PFSK-1 (cell line): Measurements from ENCODE around the gene C9orf72.

ENCODE experiments used
- FOXP2 ChIP-seq: optimal IDR thresholded peaks from 2 replicates; pipeline ENCODE3; 2011; ENCODE audit warnings: borderline replicate concordance, control low read depth, inconsistent platforms; ENCODE audit not compliant: insufficient read depth; ENCODE audit errors: extremely low read length, extremely low read depth
- POLR2AphosphoS5 ChIP-seq: IDR thresholded peaks from 2 replicates; pipeline ENCODE4 v1.6.1; 2012; ENCODE audit warnings: low read depth, mild to moderate bottlenecking, control low read depth, low read length, moderate library complexity
- REST ChIP-seq, 2 experiments: IDR thresholded peaks; 2 replicates each; pipeline versions ENCODE4 v1.6.1 to v1.8.0; 2011 to 2012; ENCODE audit warnings: low read depth in 2 of 2, low read length in 2 of 2, control low read depth in 1 of 2, inconsistent platforms in 1 of 2, mild to moderate bottlenecking in 1 of 2, moderate library complexity in 1 of 2; ENCODE audit not compliant: insufficient read depth in 1 of 2
- SIN3A ChIP-seq: IDR thresholded peaks from 2 replicates; pipeline ENCODE4 v1.6.1; 2012; ENCODE audit warnings: mild to moderate bottlenecking, low read length, moderate library complexity, borderline replicate concordance; ENCODE audit not compliant: insufficient read depth
- TAF1 ChIP-seq: IDR thresholded peaks from 2 replicates; pipeline ENCODE4 v1.6.1; 2012; ENCODE audit warnings: low read length, control low read depth, borderline replicate concordance; ENCODE audit not compliant: insufficient read depth

C9orf72 gene

GRCh38 chr9:27524236-27524635 lies 49.0 kb downstream of the C9orf72 start, which contains the start of gene IFNK:
Gene IFNK, plus strand, starts transcription at chr9:27524290. Its CDS starts 47 bp downstream, at chr9:27524337.
- TF ChIP-seq SIN3A (no peak), REST (IDR thresholded peaks at IDR 0.05; ENCODE audit: insufficient read depth in 1 of 2, low read depth in 2 of 2, low read length in 2 of 2) (no peak), FOXP2 (no peak), TAF1 (no peak), POLR2AphosphoS5 (no peak)

- TF ChIP-seq SIN3A (no peak), FOXP2 (no peak), TAF1 (no peak), REST (IDR thresholded peaks at IDR 0.05; ENCODE audit: insufficient read depth in 1 of 2, low read depth in 2 of 2, low read length in 2 of 2) (no peak), POLR2AphosphoS5 (no peak)
Observed at GRCh38 chr9:27523141-27523540, 50.1 kb downstream of the C9orf72 start.

- TF ChIP-seq REST (IDR thresholded peaks at IDR 0.05; ENCODE audit: insufficient read depth in 1 of 2, low read depth in 2 of 2, low read length in 2 of 2), result no peak
- no peak for TF ChIP-seq SIN3A
- TF ChIP-seq FOXP2, result no peak
- TF ChIP-seq TAF1, result no peak
- TF ChIP-seq POLR2AphosphoS5, result no peak
Observed at GRCh38 chr9:27520986-27521385, 52.3 kb downstream of the C9orf72 start.

- TF ChIP-seq REST (IDR thresholded peaks at IDR 0.05; ENCODE audit: insufficient read depth in 1 of 2, low read depth in 2 of 2, low read length in 2 of 2) (no peak), FOXP2 (no peak), POLR2AphosphoS5 (no peak), TAF1 (no peak), SIN3A (no peak)
Observed at GRCh38 chr9:27519466-27520465, 53.5 kb downstream of the C9orf72 start.
